ENCODE results near the gene TBC1D22A. TPM values are rescaled to one million over a fixed set of nuclear protein-coding genes. Genes with fewer than 3 reads are reported as not detected.

The TBC1D22A gene
- total and polyA plus RNA-seq, 2 experiments from 2014 or later, result 9.6 to 13.3 TPM

DNA sequence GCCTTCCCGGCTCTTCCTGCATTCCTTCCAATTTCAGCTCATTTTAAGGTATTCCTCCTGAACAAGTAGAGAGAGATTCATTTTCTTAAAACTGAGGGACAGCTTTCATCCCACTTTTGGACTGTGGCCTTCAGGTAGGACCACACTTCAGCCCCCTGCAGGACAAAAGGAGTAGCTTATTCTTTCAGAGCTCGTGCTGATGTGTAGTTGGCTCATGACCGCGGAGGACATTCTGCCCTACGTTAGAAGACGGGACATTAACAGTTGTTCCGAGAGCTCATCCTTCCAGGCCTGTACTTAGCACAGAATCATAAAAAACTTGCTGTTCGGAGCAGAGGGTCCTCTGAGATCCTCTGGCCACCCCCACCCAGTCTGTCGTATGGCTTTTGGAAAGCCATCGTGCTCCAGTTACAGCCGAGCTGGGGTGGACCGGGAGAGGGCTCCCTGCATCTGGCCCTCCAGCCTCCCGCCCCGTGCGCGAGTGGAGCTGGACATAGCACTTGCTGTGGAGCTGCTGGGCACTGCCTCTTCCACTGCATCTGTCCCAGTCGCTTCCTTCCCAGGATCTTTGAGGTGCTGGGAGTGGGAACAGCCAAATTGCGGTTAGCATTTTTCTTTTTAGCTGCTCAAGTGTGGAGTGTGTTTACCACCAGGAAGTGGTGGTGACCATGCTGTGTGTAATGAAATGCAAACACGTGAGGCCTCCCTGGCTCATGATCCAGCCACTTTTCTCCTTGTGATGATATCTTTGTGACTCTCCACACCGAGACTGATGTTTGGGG, 250.3 kb downstream of the TBC1D22A start:
- no peaks in the 10 kb centered on the region for H3K4me1 ChIP-seq (ENCODE audit: insufficient read depth)
- Mint-ChIP-seq H3K9me3 (no peaks in the 10 kb centered on the region), H3K36me3 (ENCODE audit: low read depth) (no peaks in the 10 kb centered on the region; the same call in 2 of the 3 replicates), H3K27ac (peak overlapping the region; percentile 61; the same call in 1 of the 2 replicates), H3K4me1 (peaks cover 18% of the 10 kb centered on the region), H3K27me3 (ENCODE audit: insufficient read depth, low read depth, poor library complexity) (no peaks in the 10 kb centered on the region), H3K4me3 (no peak overlapping the region)
- TF ChIP-seq NANOG (IDR thresholded peaks at IDR 0.05; ENCODE audit: borderline replicate concordance) (no peak), POLR2AphosphoS5 (IDR thresholded peaks at IDR 0.05; ENCODE audit: low read depth) (no peak), STAT1 (IDR thresholded peaks at IDR 0.05; ENCODE audit: unreplicated experiment) (no peak), ZNF331 (CRISPR knock-in tag; IDR thresholded peaks at IDR 0.05; ENCODE audit: low read depth) (no peak)
- TF ChIP-seq, protein P1, sequence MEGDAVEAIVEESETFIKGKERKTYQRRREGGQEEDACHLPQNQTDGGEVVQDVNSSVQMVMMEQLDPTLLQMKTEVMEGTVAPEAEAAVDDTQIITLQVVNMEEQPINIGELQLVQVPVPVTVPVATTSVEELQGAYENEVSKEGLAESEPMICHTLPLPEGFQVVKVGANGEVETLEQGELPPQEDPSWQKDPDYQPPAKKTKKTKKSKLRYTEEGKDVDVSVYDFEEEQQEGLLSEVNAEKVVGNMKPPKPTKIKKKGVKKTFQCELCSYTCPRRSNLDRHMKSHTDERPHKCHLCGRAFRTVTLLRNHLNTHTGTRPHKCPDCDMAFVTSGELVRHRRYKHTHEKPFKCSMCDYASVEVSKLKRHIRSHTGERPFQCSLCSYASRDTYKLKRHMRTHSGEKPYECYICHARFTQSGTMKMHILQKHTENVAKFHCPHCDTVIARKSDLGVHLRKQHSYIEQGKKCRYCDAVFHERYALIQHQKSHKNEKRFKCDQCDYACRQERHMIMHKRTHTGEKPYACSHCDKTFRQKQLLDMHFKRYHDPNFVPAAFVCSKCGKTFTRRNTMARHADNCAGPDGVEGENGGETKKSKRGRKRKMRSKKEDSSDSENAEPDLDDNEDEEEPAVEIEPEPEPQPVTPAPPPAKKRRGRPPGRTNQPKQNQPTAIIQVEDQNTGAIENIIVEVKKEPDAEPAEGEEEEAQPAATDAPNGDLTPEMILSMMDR (conservative IDR thresholded peaks at IDR 0.05; ENCODE audit: low read depth in 2 of 2), result peak; percentile 36 to 50
- peak; percentile 55 for ATAC-seq
- no peaks in the 10 kb centered on the region for H3K36me3 ChIP-seq (ENCODE audit: insufficient read depth)
- no peaks in the 10 kb centered on the region for H3K27me3 ChIP-seq (ENCODE audit: insufficient read depth)
- H3F3A ChIP-seq (replicated peaks; ENCODE audit: low read depth), result no peaks in the 10 kb centered on the region
- H3K79me2 ChIP-seq (replicated peaks; ENCODE audit: insufficient read depth), result no peaks in the 10 kb centered on the region
- H3K4me2 ChIP-seq, result no peak overlapping the region
- no peak overlapping the region for H2AFZ ChIP-seq
- peak; percentile 50 for DNase-seq (ENCODE audit: low spot score)
- H3K4me3 ChIP-seq, result no peak overlapping the region
- H3K27ac ChIP-seq (ENCODE audit: low read depth), result no peak overlapping the region
- no peaks in the 10 kb centered on the region for H3K9me2 ChIP-seq (ENCODE audit: insufficient read depth)
- no peaks in the 10 kb centered on the region for H4K20me1 ChIP-seq (replicated peaks; ENCODE audit: insufficient read depth)

DNA sequence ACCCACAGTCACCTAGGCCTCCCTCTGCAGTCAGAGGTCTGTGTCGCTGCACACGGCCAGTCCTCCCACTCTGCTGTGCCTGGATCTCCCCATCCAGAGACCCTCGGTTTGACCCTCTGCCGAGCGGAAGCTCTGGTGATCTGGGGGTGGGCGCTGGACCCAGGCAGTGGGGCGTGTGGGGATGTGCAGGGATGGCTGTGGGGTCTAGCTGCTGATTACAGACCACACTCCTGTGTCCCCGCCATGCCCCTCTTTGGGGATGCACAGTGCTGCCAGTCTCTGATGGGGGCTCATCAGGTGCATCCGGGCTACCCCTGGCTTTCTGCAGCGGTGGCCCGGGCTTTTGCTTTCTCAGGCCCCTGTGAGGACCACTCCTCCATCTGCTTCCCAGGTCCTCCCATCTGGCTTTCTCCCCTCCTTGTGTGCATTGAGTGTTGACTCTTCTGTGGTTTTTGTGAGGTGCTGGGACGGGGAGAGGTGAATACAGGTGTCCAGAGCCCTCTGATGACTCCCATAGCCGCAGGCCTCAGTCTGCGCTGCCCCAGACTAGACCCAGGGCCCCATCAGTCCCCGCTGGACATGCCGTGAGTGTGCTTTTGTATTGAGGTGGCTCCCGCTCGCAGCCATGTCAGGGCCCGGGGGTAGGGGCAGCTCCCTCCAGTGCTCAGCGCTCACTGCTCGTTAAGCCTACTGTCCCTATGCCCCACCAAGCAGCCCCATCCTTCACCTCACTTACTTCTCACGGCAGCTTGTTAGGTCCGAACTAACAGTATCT, 251.6 kb downstream of the TBC1D22A start:
- Mint-ChIP-seq H3K4me1 (peaks cover 18% of the 10 kb centered on the region), H3K27ac (no peak overlapping the region), H3K36me3 (ENCODE audit: low read depth) (peaks cover 5% of the 10 kb centered on the region; the same call in 2 of the 3 replicates), H3K9me3 (no peaks in the 10 kb centered on the region; the same call in 1 of the 3 replicates), H3K4me3 (no peak overlapping the region), H3K27me3 (ENCODE audit: insufficient read depth, low read depth, poor library complexity) (no peaks in the 10 kb centered on the region)
- no peaks in the 10 kb centered on the region for H3K27me3 ChIP-seq (ENCODE audit: insufficient read depth)
- no peak overlapping the region for H3K4me2 ChIP-seq
- no peaks in the 10 kb centered on the region for H3K36me3 ChIP-seq (ENCODE audit: insufficient read depth)
- TF ChIP-seq EZH2phosphoT487 (IDR thresholded peaks at IDR 0.05; ENCODE audit: unreplicated experiment) (no peak), ZNF331 (CRISPR knock-in tag; IDR thresholded peaks at IDR 0.05; ENCODE audit: low read depth) (no peak)
- TF ChIP-seq, protein P2, sequence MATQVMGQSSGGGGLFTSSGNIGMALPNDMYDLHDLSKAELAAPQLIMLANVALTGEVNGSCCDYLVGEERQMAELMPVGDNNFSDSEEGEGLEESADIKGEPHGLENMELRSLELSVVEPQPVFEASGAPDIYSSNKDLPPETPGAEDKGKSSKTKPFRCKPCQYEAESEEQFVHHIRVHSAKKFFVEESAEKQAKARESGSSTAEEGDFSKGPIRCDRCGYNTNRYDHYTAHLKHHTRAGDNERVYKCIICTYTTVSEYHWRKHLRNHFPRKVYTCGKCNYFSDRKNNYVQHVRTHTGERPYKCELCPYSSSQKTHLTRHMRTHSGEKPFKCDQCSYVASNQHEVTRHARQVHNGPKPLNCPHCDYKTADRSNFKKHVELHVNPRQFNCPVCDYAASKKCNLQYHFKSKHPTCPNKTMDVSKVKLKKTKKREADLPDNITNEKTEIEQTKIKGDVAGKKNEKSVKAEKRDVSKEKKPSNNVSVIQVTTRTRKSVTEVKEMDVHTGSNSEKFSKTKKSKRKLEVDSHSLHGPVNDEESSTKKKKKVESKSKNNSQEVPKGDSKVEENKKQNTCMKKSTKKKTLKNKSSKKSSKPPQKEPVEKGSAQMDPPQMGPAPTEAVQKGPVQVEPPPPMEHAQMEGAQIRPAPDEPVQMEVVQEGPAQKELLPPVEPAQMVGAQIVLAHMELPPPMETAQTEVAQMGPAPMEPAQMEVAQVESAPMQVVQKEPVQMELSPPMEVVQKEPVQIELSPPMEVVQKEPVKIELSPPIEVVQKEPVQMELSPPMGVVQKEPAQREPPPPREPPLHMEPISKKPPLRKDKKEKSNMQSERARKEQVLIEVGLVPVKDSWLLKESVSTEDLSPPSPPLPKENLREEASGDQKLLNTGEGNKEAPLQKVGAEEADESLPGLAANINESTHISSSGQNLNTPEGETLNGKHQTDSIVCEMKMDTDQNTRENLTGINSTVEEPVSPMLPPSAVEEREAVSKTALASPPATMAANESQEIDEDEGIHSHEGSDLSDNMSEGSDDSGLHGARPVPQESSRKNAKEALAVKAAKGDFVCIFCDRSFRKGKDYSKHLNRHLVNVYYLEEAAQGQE (IDR thresholded peaks at IDR 0.05; ENCODE audit: unreplicated experiment), result no peak
- ATAC-seq (no peak), DNase-seq (ENCODE audit: low spot score) (no peak)
- H4K20me1 ChIP-seq (replicated peaks; ENCODE audit: insufficient read depth), result no peaks in the 10 kb centered on the region
- no peak overlapping the region for H3K27ac ChIP-seq (ENCODE audit: low read depth)
- no peaks in the 10 kb centered on the region for H3F3A ChIP-seq (replicated peaks; ENCODE audit: low read depth)
- no peaks in the 10 kb centered on the region for H3K79me2 ChIP-seq (replicated peaks; ENCODE audit: insufficient read depth)
- no peaks in the 10 kb centered on the region for H3K9me2 ChIP-seq (ENCODE audit: insufficient read depth)
- H3K4me3 ChIP-seq, result no peak overlapping the region
- no peak overlapping the region for H2AFZ ChIP-seq
- H3K4me1 ChIP-seq (ENCODE audit: insufficient read depth), result no peaks in the 10 kb centered on the region
